ENCODE results near the gene ST7.

The ST7 gene

DNA sequence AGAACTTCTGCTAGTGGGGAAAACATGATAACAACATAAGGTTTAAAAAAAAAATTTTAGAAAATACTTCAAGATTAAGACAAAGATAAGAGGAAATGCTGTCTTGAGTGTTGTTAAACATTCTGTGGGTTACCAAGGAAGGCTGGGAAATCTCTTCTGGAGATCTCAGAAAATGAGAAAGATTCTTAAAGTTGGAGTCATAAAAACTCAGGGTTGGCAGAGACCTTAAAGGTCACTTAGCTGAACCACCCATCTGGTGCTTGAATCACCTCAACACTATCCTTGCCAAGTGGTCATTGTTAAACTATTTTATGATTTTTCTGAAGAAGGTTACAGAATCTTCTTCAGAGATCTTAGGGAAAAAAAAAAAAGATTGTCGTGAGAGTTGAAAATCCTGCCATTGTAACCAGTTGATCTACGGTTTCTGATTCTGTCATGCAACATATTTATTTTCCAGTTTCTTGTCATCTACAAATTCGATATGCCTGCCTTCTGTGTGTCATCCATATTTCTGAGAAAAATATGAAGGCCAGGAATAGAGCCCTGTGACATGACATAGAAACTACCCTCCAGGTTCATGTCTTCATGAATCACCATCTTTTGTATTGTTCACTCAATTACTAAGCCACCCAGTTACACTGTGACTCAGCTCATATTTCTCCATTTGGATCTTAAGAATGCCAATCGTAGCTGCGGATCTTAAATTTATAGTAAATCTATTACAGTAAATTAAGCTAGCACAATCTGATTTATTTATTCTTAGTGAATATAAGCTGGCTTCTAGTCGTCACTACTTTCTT lies 179.2 kb downstream of the ST7 start:
- peak; percentile 95 for DNase-seq (ENCODE audit: low read depth)

- no peak for DNase-seq (ENCODE audit: low read depth)
Observed at GRCh38 chr7:117133125-117133524, 179.8 kb downstream of the ST7 start.

DNA sequence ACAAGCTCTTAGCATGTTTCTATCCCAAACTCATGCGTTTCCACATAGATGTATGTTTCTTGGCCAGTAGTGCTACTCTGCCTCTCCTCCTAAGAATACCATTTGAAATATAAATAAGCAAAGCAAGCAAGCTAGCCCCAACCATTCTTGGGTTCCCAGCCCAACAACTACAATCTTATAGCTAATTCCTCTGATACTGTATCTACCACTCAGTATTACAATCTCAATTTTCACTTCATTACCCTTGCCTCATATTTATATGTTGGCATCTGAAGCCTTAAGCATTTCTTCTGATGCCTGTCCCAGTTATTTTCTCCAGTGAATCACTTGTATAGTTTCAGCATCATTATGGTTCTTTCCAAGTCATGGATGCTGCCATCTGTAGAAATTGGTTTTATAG lies 181.1 kb downstream of the ST7 start:
- DNase-seq (ENCODE audit: low read depth), result no peak

DNA sequence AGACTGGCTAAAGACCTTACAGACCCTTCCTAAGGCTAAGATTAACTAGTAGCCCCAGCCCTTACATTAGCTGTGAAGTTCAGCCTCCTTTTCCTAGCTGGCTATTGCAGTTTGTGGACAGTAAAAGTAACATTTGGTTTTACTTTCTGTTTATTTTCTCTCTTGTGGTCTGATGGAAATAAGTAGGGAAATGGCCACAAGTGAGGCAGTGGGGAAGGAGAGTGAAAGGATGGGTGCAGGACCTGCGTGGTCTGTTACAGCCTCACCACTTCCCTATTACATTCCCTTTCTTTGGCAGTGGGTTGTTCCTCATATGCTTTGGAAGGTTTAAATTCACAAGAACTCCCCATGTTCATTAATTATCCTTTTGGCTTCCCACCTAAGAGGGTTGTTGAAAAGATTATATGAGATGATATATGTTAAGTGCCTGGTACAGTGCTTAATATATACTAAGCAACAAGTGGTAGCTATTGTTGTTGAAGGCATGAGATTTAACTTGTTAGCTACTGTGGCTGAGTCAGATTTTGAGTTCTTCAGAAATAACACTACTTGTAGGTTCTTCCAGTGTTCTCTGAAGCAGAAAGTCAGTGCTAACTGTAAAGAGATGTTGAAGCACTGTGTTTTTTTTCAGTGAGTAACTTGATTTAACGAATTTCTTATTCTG lies 181.7 kb downstream of the ST7 start:
- no peak for DNase-seq (ENCODE audit: low read depth)

DNA sequence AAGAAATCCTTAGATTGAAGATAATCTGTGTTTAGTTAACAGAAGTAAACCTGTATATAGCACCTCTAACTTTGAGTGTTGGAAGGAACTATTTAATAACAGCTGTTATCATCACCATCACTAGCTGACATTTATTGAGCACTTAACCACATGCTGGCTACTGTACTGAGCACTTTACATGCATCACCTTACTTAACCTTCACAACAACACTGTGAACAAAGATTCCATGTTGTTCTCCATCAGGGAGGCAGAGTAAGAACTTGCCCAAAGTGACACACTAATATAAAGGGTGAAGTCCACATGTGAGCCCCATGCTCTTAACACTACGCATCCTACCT lies 182.2 kb downstream of the ST7 start:
- no peak for DNase-seq (ENCODE audit: low read depth)

GRCh38 chr7:117137868-117138267 lies 184.6 kb downstream of the ST7 start:
- no peak for DNase-seq (ENCODE audit: low read depth)

DNA sequence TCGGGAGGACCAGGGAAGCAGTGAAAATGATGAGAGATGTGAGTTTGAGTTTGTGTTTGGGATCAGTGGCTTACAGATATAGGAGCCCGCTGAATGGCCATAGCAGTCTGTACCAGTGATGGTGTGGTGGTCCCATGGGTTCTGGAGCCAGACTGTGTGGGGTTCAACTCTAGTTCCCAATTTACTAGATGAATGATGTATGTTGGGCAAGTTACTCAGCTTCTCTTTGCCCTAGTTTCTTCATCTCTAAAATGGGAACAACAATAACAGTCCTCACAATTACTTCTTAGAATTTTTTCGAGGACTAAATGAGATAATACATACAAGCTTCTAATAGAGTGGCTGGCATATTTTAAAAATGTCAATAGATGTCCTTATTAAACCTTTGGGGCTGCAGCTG lies 185.2 kb downstream of the ST7 start:
- no peak for DNase-seq (ENCODE audit: low read depth)

DNA sequence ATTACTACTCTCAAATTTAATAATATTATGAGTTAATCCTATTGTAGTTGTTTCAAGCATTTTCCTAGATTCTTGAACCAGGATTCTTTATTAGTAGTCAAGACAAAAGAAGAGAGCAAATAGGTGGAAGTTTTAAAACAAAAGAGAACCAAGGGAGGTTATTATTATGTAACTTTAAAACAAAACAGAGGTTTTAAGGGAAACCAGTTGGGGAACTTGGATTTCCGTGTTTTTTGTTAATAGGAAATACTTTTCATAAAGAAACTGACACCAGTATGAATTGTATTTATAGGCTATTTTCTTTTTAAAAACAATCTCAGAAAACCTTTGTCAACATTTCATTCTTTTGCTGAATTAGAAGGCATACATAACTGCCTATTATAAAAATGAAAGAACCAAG lies 185.7 kb downstream of the ST7 start:
- DNase-seq (ENCODE audit: low read depth), result no peak

DNA sequence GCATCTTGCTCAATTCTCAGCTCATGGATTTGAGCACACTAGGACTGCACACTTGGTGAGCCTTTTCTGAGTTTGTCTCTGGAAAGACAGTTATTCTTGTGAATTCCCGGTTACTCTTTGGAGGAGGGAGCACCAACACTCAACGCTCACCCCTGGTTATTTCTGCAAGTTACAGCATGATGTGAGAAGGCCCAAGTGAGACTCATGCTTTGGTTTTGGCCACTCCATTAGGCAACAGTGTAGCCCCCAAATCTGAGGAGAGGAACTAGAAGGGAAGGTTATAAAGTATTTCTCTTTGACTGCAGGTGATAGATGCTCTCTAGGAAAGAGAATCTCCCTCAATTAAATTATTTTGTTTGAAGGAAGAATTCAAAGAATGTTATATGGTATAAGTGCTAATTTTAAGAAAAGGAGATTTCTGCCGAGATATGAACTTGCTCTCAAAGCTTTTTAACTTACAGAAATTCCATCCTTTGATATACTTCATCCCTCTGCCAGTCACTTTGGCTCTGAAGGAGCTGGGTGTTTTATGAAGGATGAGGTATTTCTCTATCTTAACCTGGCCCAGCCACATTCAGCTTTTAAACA lies 186.2 kb downstream of the ST7 start:
- DNase-seq (ENCODE audit: low read depth), result no peak

DNA sequence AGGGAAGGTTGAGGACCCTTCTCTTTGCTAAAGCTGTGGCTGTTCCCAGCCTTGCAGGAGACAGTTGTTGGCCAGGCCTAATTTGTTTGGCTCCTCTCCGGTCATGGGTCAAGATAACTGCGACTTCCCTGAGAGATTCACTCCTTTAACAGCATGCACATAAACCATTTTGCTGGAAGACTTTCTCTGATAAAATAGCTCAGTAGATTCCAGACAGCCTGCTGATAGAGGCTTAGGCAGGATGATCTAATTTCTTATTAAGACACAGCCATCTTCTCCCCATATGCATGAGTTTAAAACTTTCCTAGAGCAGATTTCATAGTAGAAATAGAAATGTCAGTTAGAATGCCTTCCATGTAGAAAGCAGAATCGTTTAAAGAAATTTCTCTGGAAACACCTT lies 187.6 kb downstream of the ST7 start:
- DNase-seq (ENCODE audit: low read depth), result no peak

DNA sequence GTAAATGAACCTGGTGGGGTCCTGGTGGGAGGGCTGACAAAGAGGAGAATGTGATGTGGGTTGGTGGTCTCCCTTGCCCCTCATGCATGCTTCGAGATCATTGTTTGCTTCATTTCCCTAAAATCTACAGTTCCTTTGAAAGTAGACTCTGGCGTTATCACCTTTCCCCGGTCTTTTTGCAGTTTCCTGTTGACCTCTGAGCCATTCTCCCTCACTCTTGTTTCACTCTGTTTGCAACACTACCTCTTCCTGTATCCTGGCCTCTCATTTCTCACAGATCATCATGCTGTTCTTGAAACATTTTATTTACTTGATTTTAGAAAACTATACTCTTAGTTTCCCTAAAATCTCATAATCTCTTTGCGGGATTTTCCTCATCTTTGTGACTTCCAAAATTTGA lies 189.8 kb downstream of the ST7 start:
- DNase-seq (ENCODE audit: low read depth), result no peak

DNA sequence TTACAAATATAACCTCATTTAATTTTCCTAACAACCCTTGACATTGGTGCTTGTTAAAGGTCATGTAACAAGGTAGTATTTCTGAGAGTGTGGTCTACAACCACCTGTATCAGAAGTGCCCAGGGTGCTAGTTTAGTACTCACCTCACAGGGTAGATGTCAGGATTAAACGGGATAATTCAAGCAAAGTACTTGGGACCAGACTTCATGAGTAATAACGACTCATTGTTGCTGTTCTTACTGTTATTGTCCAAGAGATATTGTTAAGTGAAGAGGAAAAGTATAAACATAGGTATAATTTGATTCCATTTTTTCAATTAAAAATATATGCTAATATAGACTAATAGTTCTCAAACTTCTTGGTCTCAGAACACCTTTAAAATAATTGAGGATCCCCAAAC lies 190.3 kb downstream of the ST7 start:
- no peak for DNase-seq (ENCODE audit: low read depth)

DNA sequence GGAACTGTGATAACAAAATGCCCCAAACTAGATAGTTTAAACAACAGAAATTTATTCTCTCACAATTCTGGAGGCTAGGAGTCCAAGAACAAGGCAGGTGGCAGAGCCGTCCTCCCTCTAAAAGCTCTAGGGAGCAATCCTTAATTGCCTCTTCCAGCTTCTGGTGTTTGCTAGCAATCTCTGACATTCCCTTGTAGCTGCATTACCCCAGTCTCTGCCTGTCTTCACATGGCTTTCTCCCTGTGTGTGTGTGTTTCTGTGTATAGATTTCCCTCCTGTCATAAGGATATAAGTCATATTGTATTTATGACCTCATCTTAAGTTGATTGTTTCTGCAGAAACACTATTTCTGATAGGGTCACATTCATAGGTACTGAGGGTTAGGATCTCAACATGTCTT lies 192.0 kb downstream of the ST7 start:
- no peak for DNase-seq (ENCODE audit: low read depth)

- no peak for DNase-seq (ENCODE audit: low read depth)
Observed at GRCh38 chr7:117146059-117146458, 192.8 kb downstream of the ST7 start.

- DNase-seq (ENCODE audit: low read depth), result no peak
Observed at GRCh38 chr7:117146511-117146910, 193.2 kb downstream of the ST7 start.

- DNase-seq (ENCODE audit: low read depth), result no peak
Observed at GRCh38 chr7:117148971-117149370, 195.7 kb downstream of the ST7 start.

GRCh38 chr7:117149692-117150091 lies 196.4 kb downstream of the ST7 start:
- no peak for DNase-seq (ENCODE audit: low read depth)

DNA sequence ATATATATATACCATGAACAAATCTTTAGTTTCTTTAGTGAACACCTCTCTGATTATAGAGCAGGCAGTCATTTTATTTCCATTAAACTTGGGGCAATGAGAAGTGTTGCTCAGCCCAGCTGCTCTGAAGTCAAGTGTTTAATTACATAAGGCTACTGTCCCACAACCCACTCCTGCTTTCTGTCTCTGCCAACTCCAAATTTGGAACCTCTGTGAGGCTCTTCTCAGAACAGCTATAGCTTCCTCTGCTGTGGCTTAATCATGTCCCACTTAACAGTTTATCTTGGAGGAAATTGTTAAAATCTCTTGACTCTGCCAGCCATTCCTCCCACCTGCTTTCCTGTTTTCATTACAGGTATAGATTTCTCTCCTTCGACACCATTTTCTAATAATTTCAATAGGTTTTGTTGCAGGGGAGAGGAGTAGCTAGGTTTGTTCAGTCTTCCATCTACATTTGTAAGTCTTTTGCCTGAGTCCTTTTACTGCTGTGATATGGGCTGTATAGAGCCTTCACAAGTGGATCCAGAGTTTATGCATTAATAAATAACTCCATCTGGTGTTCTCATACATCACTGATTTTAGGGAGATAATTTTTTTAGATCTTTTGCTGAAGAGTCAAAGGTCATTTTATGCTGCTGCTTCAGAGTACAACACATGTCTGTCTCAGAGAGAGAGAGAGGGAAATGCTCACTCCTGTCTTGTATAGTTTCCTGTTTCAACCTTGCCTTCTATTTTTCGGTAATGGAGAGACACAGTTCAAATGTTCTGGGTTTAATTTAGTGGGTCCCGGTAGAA lies 199.1 kb downstream of the ST7 start:
- DNase-seq (ENCODE audit: low read depth), result no peak

DNA sequence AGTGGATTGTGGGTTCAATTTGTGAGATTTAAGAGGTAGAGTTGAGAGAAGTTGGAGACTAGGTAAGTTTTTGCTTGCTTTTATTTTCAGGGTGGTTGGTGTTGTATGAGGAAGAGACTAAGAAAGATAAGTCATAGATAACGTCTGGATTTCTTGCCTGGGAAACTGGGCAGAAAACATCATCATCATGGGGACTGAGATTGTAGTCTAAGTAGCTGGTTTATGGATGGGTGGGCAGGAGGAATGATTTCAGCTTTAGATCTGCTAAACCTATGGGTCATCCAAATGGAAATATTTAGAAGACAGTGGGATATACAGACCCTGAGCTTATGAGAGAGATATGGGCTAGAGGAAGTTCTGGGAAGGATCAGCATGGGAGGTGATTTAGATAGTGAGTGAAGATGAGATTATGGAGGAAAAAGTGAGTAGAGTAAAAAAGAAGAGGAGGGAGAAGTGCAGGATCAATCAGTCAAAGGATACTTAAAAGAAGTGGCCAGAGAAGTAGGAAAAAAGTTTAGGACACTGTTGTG lies 199.8 kb downstream of the ST7 start:
- DNase-seq (ENCODE audit: low read depth), result no peak

GRCh38 chr7:117154721-117155120 lies 201.4 kb downstream of the ST7 start:
- DNase-seq (ENCODE audit: low read depth), result no peak

DNA sequence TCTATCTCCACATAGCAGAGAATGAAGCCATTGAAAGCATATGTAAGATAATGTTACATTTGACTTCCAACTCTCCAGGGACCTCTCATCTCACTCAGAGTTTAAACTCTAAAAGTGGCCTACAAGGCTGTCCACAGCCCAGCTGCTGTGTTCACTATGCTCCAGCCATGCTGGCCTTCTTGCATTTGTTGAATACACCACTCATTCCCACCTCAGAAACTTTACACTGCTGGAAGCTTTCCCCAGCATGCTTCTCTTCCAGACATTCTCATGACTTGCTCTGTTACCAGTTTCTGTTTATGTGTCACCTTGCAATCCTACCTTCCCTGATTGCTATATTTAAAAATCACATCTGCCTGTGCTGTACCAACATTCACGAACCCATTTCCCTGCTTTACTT lies 202.4 kb downstream of the ST7 start:
- DNase-seq (ENCODE audit: low read depth), result no peak
